Activated naive CD4-positive, alpha-beta T cell treated with Interleukin-2 at 50 U/mL for 16 hours (primary cell): ENCODE data around the gene RASD2.
A peak's percentile ranks its signal among the peaks of the same experiment; 100 is the strongest.

Source experiments
- DNase-seq: peaks from one replicate; pipeline ENCODE4 v3.0.0-alpha.2; 2020

RASD2 gene

GRCh38 chr22:35542157-35542938 is 1.7 kb downstream of the RASD2 start:
- no peak for DNase-seq

GRCh38 chr22:35542939-35543516 is 2.4 kb downstream of the RASD2 start:
- no peak for DNase-seq

- DNase-seq, result no peak
These were observed 3.1 kb downstream of the RASD2 start for GRCh38 chr22:35543702-35544101.

GRCh38 chr22:35544189-35544588 is 3.6 kb downstream of the RASD2 start:
- DNase-seq, result no peak

DNA sequence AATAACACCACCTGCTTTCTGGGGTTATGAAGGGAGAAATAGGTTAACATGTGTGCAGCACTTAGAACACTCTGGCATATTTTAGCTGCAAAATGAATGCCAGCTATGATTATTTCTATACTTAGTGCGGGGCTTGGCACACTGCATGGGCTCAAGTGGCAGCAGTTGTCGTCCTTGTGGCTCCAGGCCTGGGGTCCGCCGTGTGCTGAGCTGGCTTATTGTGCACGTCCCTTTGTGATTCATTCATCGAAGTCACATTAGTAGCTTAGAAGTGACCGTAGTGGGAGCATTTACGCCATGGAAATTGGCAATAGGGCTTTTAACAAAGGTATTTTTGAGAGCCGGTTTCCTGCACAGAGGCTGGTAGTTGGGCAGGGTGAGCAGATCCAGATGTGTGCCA is 4.2 kb downstream of the RASD2 start:
- no peak for DNase-seq

- no peak for DNase-seq
These were observed 6.3 kb downstream of the RASD2 start for GRCh38 chr22:35546886-35547285.

GRCh38 chr22:35547987-35548721 is 7.5 kb downstream of the RASD2 start:
- DNase-seq, result no peak

DNA sequence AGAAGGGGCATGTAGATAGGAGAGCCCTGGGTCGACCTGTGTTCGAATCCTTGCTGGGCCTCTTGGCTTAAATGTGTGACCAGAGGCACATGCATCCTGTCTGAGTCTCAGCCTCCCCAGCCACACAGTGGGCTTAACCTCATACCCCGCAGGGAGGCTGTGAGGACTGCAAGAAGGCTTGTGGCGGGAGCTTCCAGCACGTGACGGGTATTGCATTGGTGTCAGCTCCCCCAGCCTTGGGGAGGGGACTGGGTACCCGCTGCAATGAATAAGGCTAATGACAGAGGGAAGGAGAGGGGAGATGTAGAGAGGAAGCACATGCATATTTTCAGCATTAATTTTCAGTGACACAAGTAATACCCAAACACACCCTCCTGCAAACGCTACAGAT is 8.1 kb downstream of the RASD2 start:
- DNase-seq, result no peak

DNA sequence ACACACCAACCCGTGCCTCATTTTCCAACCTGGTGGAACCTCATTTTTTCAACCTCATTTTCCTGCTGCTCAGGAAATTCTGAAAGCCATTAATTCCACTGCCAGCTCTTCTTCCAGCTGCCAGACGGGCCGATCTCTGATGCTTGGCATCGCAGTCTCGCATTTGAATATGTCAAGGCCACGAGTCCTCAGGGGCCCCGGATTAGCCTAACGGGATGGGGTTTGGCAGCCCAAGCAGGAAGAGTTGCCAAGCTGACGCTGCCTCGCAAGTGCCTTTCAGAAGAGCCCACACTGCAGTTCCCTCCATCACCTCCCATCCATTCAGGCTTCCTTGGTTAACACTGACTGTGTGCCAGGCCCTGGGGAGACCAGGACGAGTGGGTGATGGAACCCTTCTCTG is 8.7 kb downstream of the RASD2 start:
- no peak for DNase-seq

GRCh38 chr22:35551549-35552177 is 11.0 kb downstream of the RASD2 start:
- no peak for DNase-seq

DNA sequence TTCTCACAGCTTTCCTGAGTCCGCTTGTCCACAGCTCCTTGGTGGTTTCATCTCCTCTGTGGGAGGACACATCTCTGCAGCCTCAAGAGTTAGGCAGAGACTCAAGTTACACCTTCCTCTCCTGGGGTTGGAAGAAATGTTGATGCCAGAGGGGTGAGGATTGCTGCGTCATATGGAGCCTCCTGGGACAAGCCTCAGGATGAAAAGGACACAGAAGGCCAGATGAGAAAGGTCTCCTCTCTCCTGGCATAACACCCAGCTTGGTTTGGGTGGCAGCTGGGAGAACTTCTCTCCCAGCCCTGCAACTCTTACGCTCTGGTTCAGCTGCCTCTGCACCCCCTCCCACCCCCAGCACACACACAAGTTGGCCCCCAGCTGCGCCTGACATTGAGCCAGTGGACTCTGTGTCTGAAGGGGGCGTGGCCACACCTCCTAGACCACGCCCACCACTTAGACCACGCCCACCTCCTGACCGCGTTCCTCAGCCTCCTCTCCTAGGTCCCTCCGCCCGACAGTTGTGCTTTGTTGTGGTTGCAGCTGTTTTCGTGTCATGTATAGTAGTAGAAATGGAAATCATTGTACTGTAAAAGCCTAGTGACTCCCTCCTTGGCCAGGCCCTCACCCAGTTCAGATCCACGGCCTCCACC is 11.7 kb downstream of the RASD2 start:
- DNase-seq, result peak; percentile 81

DNA sequence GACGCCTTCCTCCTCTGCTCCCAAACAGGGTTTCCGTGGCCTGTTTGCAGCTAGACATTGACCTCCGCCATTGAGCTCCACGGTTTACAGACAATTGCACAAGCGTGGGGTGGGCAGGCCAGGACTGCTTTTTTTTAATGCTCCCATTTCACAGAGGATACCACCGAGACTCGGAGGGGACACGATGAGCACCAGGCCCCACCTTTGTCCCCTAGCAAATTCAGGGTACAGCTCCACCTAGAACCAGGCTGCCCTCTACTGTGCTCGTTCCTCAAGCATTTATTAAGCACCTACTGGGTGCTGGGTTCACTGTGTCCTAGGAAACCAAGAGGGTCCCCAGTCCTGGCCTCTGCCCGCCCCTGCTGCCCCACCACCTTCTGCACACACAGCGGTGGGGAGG is 12.2 kb downstream of the RASD2 start:
- no peak for DNase-seq

DNA sequence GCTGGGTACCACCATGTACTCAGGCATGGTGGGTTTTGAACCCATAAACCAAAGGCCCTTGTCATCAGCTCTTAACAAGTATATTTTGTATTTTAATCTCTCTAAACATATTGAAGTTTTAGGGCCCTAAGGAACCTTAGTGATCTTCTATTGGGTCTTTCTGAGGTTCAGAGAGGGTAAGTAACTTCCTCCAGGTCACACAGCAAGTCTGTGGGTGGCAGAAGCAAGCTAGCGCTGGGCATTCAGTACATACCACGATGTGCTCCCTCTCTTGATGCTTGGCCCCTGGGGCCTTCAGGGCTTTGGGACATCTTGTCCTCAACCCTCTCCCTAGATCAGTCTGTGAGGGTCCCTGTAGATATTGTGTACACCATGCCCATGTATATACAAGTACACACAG is 12.7 kb downstream of the RASD2 start:
- DNase-seq, result no peak

DNA sequence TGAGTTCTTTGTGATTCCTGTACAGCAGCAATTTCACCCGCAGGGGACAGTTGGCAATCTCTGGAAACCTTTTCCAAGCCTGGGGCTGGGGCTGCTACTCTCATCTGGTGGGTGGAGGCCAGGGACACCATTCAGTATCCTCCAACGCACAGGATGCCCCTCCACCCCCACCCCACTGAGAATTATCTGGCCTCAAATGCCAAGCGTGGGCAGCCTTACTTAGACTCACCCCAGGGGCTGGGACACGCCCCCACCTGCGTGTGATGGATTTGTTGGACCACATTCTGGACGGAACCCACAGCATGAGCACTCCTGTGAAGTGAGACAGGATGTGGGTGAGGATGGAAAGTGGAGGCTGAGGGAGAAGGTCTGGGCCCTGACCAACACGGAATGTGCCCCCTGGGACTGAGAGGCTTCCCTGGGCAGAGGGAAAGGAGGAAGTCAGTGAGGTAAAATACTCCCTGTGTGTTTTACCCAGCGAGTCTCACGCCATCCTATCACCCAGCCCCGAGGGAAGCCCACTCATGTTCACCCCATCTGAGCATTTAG is 13.7 kb downstream of the RASD2 start:
- DNase-seq, result no peak

DNA sequence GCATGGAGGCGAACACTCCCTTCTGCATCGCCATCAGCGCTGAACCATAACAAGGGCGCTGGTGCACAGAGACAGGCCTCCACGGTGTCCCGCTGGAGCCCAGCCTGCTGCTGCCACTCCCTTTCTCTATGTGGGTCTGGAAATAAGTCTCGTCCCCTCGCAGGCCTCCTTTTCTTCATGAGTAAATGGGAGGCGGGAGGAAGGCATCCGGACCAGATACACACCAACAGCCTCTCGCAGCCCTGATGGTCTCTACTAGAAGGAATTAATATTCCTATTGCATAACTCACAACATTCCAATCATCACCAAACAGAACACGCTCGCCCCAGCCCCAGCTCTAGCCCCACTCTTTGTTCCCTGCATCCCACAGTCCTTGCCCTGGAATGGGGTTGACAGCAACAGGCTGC is 14.9 kb downstream of the RASD2 start:
- no peak for DNase-seq

DNA sequence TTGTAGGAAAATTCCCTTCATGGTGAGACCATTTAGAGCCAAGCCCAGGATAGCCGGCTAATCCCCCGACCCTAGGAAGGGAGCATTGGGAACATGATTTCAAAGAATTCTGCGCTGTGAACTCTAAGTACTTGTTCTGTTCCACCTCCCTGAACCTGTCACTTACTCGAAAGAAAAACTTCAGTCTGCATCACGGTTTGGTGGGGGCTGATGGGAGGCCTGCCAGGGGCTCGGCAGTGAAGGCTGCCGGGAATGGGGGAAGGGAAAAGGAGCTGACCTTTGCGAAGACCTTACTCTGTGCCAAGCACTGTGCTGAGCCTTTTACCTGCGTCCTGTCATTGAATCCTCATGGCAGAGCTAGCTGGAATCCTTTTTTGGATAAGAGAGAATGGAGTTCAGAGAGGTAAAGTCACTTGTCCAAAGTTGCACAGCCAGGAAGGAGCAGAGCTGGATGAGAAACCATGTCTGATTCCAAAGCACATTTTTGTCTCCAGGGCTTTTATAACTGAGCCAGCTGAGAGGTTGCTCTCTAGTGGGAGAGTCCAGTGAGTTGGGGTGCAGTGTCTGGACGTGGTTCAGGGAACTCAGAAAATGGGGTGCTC is 15.4 kb downstream of the RASD2 start:
- no peak for DNase-seq

DNA sequence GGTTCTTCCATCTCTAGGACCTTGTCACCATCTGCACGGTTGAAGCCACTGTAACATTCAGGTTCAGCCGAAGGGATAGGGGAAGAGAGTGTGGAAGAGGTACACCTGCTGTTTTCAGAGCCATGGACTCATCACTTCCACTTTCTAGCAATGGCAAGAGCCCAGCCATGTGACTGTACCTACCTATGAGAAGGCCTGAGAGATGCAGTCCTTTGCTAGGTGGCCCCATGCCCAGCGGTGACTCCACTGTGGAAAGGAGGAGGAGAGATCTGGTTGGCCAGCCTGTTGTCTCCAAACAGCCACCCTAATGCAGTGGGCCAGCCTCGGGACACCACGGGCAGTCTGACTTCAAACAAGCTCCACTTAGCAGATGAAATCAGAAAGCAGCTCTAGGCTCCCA is 16.0 kb downstream of the RASD2 start:
- DNase-seq, result no peak

- DNase-seq, result no peak
These were observed 17.4 kb downstream of the RASD2 start for GRCh38 chr22:35558031-35558430.

DNA sequence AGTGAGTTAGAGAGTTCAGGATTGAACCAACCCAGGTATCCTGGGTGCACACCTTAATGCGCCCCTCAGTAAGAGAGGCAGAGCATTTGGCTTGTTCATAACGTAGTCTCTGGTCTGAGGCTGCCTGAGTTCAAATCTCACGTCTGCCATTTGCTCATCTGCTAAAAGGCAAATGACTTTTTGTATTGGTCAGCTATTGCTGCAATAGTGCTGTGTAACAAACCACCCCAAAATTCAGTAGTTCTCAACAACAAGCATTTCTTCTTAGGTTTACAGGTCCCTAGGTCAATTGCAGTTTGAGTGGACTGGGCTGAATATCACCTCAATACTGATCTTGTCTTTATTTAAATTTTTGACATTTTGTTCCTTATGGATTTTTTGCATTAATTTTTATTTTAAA is 18.1 kb downstream of the RASD2 start:
- no peak for DNase-seq

GRCh38 chr22:35559354-35560005 is 18.8 kb downstream of the RASD2 start:
- DNase-seq, result no peak

- DNase-seq, result no peak
These were observed 19.7 kb downstream of the RASD2 start for GRCh38 chr22:35560366-35560765.

- no peak for DNase-seq
These were observed 20.2 kb downstream of the RASD2 start for GRCh38 chr22:35560824-35561223.
